ENCODE measurements around the gene CMIP. TPM values are rescaled to one million over a fixed set of nuclear protein-coding genes. Genes with fewer than 3 reads are reported as not detected.
A peak's percentile ranks its signal among the peaks of the same experiment; 100 is the strongest.

The CMIP gene
- total RNA-seq, 4 donors from 2014 or later = 40.0 to 69.6 (median 47.0) TPM

DNA sequence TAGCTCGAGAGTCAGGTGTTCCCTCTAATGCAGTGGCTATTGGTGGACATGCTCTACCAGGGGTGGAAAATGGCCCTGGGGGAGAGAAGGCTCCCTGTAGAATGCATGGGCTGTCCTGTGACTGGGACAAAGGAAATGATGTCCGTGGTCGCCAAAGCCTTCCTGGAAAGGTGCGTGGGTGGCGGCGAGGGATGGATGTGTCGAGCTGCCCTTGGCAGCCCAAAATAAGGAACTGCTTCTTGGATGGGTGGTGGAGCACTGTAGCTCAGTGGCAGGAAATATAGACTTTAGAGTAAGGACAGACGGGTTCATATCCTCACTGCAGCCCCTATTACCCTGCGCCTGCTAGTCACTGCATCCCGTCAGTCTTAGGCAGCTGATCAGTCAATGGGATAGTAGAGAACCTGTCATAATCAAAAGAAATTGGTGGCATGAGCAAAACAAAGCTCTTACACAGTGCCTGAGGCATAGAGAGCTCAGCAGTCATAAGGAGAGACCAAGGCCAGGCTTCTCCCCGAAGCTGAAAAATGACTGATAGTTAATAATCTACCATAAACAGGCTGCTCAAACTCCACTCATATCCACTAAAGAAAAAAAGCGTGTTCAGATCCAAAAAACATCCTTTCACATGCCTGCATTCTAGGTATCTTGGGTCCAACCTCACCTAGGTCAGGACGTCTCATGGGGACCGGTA is 211.0 kb downstream of the CMIP start:
- in situ Hi-C loops (cut with MboI; ENCODE audit: low pct_ligation_motif_present in 1 of 4, low pct_unique_long_range_greater_than_20kb in 1 of 4, low sequenced_read_pairs in 3 of 4) = no loop called here
- intact Hi-C loops (cut with DNase I; ENCODE audit: low total_unique reads) = no loop called here
- no peak for DNase-seq
- TF ChIP-seq POLR2A (IDR thresholded peaks at IDR 0.05) (no peak), POLR2AphosphoS5 (IDR thresholded peaks at IDR 0.05) (no peak), EP300 (IDR thresholded peaks at IDR 0.05; ENCODE audit: low read depth) (no peak)
- TF ChIP-seq, protein P1, sequence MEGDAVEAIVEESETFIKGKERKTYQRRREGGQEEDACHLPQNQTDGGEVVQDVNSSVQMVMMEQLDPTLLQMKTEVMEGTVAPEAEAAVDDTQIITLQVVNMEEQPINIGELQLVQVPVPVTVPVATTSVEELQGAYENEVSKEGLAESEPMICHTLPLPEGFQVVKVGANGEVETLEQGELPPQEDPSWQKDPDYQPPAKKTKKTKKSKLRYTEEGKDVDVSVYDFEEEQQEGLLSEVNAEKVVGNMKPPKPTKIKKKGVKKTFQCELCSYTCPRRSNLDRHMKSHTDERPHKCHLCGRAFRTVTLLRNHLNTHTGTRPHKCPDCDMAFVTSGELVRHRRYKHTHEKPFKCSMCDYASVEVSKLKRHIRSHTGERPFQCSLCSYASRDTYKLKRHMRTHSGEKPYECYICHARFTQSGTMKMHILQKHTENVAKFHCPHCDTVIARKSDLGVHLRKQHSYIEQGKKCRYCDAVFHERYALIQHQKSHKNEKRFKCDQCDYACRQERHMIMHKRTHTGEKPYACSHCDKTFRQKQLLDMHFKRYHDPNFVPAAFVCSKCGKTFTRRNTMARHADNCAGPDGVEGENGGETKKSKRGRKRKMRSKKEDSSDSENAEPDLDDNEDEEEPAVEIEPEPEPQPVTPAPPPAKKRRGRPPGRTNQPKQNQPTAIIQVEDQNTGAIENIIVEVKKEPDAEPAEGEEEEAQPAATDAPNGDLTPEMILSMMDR (IDR thresholded peaks at IDR 0.05) = no peak
- H3K27ac ChIP-seq = peak overlapping the region; percentile 73 to 82 (median 76)
- H3K27me3 ChIP-seq = no peaks in the 10 kb centered on the region
- peaks cover 0 to 33% (median 10%) of the 10 kb centered on the region in 4 donors for H3K4me1 ChIP-seq
- no peaks in the 10 kb centered on the region for H3K9me3 ChIP-seq
- H3K4me3 ChIP-seq = peak overlapping the region in 1 of 4 donors; percentile 0
- peaks cover 0 to 25% (median 2%) of the 10 kb centered on the region in 4 donors for H3K36me3 ChIP-seq
- WGBS, 2 donors (ENCODE audit: low coverage in 1 of 2) = 83 to 90% methylated on average over 9 to 14 of the region's 14 CpGs

DNA sequence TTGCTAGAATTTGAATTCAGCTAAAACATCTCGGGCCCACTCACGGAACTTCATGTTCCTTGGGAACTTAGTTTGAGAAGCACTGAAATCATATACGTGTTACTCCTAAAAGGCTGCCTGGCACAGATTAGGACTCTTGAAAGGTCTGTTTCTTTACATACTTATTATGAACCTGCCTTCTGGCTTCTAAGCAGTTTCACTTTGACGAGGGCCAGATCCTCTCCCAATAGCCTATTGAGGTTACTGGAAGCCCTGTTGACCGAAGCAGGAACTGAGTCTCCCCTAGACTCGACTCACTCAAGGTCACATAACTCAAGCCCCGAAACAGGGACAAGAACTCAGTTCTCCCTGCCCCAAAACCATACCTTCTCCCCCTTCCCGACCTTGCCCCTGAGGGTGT is 212.6 kb downstream of the CMIP start:
- H3K36me3 ChIP-seq = peaks cover 0 to 36% (median 5%) of the 10 kb centered on the region in 4 donors
- H3K27me3 ChIP-seq = no peaks in the 10 kb centered on the region
- intact Hi-C loops (cut with DNase I; ENCODE audit: low total_unique reads) (no loop called here), in situ Hi-C loops (cut with MboI; ENCODE audit: low pct_ligation_motif_present in 1 of 4, low pct_unique_long_range_greater_than_20kb in 1 of 4, low sequenced_read_pairs in 3 of 4) (no loop called here)
- H3K4me3 ChIP-seq = no peak overlapping the region
- H3K9me3 ChIP-seq = no peaks in the 10 kb centered on the region
- 64 to 73% methylated on average over 6 to 8 of the region's 8 CpGs for WGBS, 2 donors (ENCODE audit: low coverage in 1 of 2)
- TF ChIP-seq EP300 (IDR thresholded peaks at IDR 0.05; ENCODE audit: low read depth) = peak; percentile 71
- TF ChIP-seq POLR2A (IDR thresholded peaks at IDR 0.05) = no peak
- TF ChIP-seq, protein P1 (IDR thresholded peaks at IDR 0.05) = no peak
- peak; percentile 34 to 79 (median 60) for TF ChIP-seq POLR2AphosphoS5 (IDR thresholded peaks at IDR 0.05)
- H3K4me1 ChIP-seq = peaks cover 0 to 30% (median 9%) of the 10 kb centered on the region in 4 donors
- no peak for DNase-seq
- H3K27ac ChIP-seq = peak overlapping the region; percentile 73 to 82 (median 76)

DNA sequence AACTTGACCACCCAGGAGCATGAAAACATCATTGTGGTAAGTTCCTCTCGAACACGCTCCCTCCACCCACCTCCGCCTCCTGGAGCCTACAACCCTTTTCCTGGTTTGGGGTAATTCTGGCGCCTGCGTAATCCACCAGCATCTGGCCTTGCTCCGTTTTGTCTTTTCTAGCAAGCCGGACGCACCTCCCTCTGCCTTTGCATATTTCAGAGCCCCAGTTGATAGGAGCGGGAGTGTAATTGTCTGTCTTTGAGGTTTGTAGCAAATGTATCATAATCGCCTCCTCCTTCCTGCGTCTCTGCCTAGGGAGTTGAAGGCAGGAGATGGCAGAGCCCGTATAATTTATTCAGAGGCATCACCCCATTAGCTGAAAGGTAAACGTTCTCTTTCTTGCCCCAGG is 213.2 kb downstream of the CMIP start:
- H3K36me3 ChIP-seq = peaks cover 0 to 33% (median 8%) of the 10 kb centered on the region in 4 donors
- TF ChIP-seq POLR2AphosphoS5 (IDR thresholded peaks at IDR 0.05) = peak; percentile 5 to 47 (median 39)
- TF ChIP-seq POLR2A (IDR thresholded peaks at IDR 0.05) = no peak
- TF ChIP-seq, protein P1 (IDR thresholded peaks at IDR 0.05) = no peak
- WGBS, 2 donors (ENCODE audit: low coverage in 1 of 2) = 76% methylated on average over 13 of the region's 13 CpGs; no CpG with 5 or more reads in 1 of the 2 donors
- intact Hi-C loops (cut with DNase I; ENCODE audit: low total_unique reads) (no loop called here), in situ Hi-C loops (cut with MboI; ENCODE audit: low pct_ligation_motif_present in 1 of 4, low pct_unique_long_range_greater_than_20kb in 1 of 4, low sequenced_read_pairs in 3 of 4) (no loop called here)
- H3K9me3 ChIP-seq = no peaks in the 10 kb centered on the region
- no peak overlapping the region for H3K4me3 ChIP-seq
- no peaks in the 10 kb centered on the region for H3K27me3 ChIP-seq
- DNase-seq = peak; percentile 30
- H3K27ac ChIP-seq = peak overlapping the region; percentile 73 to 82 (median 76)
- peaks cover 0 to 30% (median 6%) of the 10 kb centered on the region in 4 donors for H3K4me1 ChIP-seq

DNA sequence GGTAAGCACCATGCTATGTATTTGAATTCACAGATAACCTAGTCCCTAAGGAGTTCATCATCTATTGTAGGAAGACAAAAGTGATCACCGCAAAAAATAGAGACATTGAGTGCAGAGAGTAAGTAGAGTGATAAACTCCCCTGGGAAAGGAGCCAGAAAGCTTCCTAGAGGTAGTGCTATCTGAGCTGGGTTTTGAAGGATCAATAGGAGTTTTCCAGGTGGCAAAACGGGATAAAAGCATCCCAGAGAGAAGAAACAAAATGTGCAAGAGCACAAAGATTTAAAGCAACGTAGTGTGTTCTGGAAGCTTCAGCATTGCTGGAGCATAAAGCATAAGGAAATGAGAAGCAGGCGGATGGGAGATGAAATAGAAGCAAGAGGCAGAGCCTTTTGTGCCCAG is 213.8 kb downstream of the CMIP start:
- H3K9me3 ChIP-seq = no peaks in the 10 kb centered on the region
- H3K4me3 ChIP-seq = no peak overlapping the region
- peaks cover 0 to 27% (median 8%) of the 10 kb centered on the region in 4 donors for H3K36me3 ChIP-seq
- H3K27ac ChIP-seq = peak overlapping the region; percentile 73 to 82 (median 76)
- H3K4me1 ChIP-seq = peaks cover 0 to 28% (median 6%) of the 10 kb centered on the region in 4 donors
- no peaks in the 10 kb centered on the region for H3K27me3 ChIP-seq
- intact Hi-C loops (cut with DNase I; ENCODE audit: low total_unique reads) = no loop called here
- no peak for DNase-seq
- TF ChIP-seq EP300 (IDR thresholded peaks at IDR 0.05; ENCODE audit: low read depth) (no peak), POLR2A (IDR thresholded peaks at IDR 0.05) (no peak), POLR2AphosphoS5 (IDR thresholded peaks at IDR 0.05) (no peak)
- TF ChIP-seq, protein P1 (IDR thresholded peaks at IDR 0.05) = no peak
- 91 to 92% methylated on average over 3 to 4 of the region's 4 CpGs for whole genome bisulfite sequencing, 2 donors (ENCODE audit: low coverage in 1 of 2)
- in situ Hi-C loops (cut with MboI; ENCODE audit: low pct_ligation_motif_present in 1 of 4, low pct_unique_long_range_greater_than_20kb in 1 of 4, low sequenced_read_pairs in 3 of 4) = no loop called here

Data from transverse colon (tissue), 4 donors.